Neural progenitor cell (in vitro differentiated cells): Measurements from ENCODE around the gene MVD.

Experiments
- EZH2 ChIP-seq: fragments of 200-600 bp; sonication (generic); IDR thresholded peaks from 2 replicates; pipeline ENCODE4 v1.6.1; 2017; ENCODE audit warnings: antibody characterized with exemption, mild to moderate bottlenecking, moderate library complexity
- EZH2phosphoT487 ChIP-seq: fragments of 200-600 bp; sonication (generic); IDR thresholded peaks from 2 replicates; pipeline ENCODE4 v1.6.1; 2017; ENCODE audit warnings: antibody characterized with exemption
- TF ChIP-seq, protein P1 (sequence below): fragments of 200-600 bp; sonication (generic); IDR thresholded peaks from 2 replicates; pipeline ENCODE4 v1.5.1; 2017; ENCODE audit warnings: antibody characterized with exemption, mild to moderate bottlenecking

DNA sequence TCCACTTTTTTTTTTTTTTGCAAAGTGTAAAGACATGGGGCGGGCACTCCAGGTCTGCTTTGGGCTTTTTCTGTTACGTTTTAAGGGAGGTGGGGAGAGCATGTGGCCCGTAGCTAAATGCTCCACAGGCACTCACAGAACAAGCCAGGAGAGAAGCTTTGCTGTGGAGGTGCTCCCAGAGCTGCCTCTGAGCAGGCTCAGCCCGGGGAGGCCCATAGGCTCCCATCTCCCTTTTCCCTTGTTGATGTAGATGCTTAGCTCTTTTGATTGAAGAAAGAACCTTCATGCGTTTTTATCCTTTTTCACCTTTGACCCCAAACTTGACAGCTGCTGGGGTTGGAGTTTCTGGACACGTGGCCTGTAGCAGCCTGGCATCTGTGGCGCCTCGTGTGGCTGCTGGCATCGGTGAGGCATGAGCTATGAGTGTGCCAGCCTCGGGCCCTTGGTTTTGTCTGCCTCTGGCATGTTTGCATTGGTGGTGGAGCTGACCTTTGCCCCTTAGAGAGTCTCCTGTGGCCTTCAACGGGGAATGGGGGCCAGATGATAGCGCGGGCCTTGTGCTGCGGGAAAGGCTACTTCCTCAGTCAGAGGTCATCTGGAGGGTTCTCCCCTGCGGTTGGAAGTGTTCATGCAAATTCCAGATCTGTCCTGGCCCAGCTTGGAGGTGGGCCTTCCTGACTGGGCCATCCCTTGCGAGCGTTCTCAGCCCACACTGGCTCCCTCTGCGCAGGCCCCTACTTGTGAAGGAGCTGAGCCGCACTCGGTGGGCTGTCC lies 44.5 kb downstream of the MVD start:
- TF ChIP-seq EZH2, result no peak
- TF ChIP-seq, protein P1, sequence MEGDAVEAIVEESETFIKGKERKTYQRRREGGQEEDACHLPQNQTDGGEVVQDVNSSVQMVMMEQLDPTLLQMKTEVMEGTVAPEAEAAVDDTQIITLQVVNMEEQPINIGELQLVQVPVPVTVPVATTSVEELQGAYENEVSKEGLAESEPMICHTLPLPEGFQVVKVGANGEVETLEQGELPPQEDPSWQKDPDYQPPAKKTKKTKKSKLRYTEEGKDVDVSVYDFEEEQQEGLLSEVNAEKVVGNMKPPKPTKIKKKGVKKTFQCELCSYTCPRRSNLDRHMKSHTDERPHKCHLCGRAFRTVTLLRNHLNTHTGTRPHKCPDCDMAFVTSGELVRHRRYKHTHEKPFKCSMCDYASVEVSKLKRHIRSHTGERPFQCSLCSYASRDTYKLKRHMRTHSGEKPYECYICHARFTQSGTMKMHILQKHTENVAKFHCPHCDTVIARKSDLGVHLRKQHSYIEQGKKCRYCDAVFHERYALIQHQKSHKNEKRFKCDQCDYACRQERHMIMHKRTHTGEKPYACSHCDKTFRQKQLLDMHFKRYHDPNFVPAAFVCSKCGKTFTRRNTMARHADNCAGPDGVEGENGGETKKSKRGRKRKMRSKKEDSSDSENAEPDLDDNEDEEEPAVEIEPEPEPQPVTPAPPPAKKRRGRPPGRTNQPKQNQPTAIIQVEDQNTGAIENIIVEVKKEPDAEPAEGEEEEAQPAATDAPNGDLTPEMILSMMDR, result no peak
- no peak for TF ChIP-seq EZH2phosphoT487
